DOHH2 (cell line): ENCODE measurements around the gene DSCAML1.

Experiments
- H3F3A ChIP-seq: fragments of 200-600 bp; sonication (generic), shearing (Covaris generic); 2 replicates; pipeline ENCODE4 v1.6.0; 2016; ENCODE audit warnings: antibody characterized with exemption, mild to moderate bottlenecking; ENCODE audit not compliant: control insufficient read depth, insufficient read depth
- H3K27ac ChIP-seq: fragments of 200-600 bp; sonication (generic); 2 replicates; pipeline ENCODE4 v1.5.1; 2014; ENCODE audit warnings: low read depth, mild to moderate bottlenecking, low read length, moderate library complexity
- H3K27me3 ChIP-seq: fragments of 200-600 bp; sonication (generic); 2 replicates; pipeline ENCODE4 v1.6.1; 2014; ENCODE audit warnings: mild to moderate bottlenecking, low read length, mixed read lengths; ENCODE audit not compliant: control insufficient read depth
- H3K36me3 ChIP-seq: fragments of 200-600 bp; sonication (generic); 2 replicates; pipeline ENCODE4 v1.6.1; 2014; ENCODE audit warnings: mild to moderate bottlenecking, low read length, moderate library complexity, mixed read lengths; ENCODE audit not compliant: control insufficient read depth
- H3K4me1 ChIP-seq: fragments of 200-600 bp; sonication (generic); 2 replicates; pipeline ENCODE4 v1.6.1; 2014; ENCODE audit warnings: mild to moderate bottlenecking, low read length, mixed read lengths; ENCODE audit not compliant: control insufficient read depth
- H3K4me2 ChIP-seq: fragments of 200-600 bp; sonication (generic); 2 replicates; pipeline ENCODE4 v1.6.0; 2014; ENCODE audit warnings: mild to moderate bottlenecking, low read length, moderate library complexity
- H3K4me3 ChIP-seq: fragments of 200-600 bp; sonication (generic); 2 replicates; pipeline ENCODE4 v1.5.1; 2014; ENCODE audit warnings: mild to moderate bottlenecking, low read length, mixed read lengths
- H3K79me2 ChIP-seq: fragments of 200-600 bp; sonication (generic); 2 replicates; pipeline ENCODE4 v1.6.1; 2014; ENCODE audit warnings: mild to moderate bottlenecking, low read length, mixed read lengths; ENCODE audit not compliant: control insufficient read depth
- H3K9me2 ChIP-seq: fragments of 200-600 bp; sonication (generic); replicated peaks from 2 replicates; pipeline ENCODE4 v1.6.1; 2014; ENCODE audit warnings: mild to moderate bottlenecking, low read length, mixed read lengths; ENCODE audit not compliant: control insufficient read depth
- H3K9me3 ChIP-seq: fragments of 200-600 bp; sonication (generic); 2 replicates; pipeline ENCODE4 v1.6.1; 2014; ENCODE audit warnings: antibody characterized with exemption, low read length, mixed read lengths; ENCODE audit not compliant: control insufficient read depth, insufficient read depth
- H4K20me1 ChIP-seq: fragments of 200-600 bp; sonication (generic); 2 replicates; pipeline ENCODE4 v1.6.0; 2014; ENCODE audit warnings: low read depth, mild to moderate bottlenecking, antibody characterized with exemption, low read length, moderate library complexity; ENCODE audit not compliant: control insufficient read depth, insufficient read depth
- EZH2phosphoT487 ChIP-seq: fragments of 200-600 bp; sonication (generic); IDR thresholded peaks from 2 replicates; pipeline ENCODE4 v1.6.1; 2017; ENCODE audit warnings: borderline replicate concordance, mild to moderate bottlenecking, antibody characterized with exemption, low read length, moderate library complexity, mixed read lengths
- TF ChIP-seq, protein P1 (sequence below): fragments of 200-600 bp; sonication (generic); IDR thresholded peaks from one replicate; pipeline ENCODE4 v1.5.1; 2014; ENCODE audit warnings: antibody characterized with exemption, mild to moderate bottlenecking, low read depth, low read length; ENCODE audit not compliant: poor library complexity, severe bottlenecking

The DSCAML1 gene

DNA sequence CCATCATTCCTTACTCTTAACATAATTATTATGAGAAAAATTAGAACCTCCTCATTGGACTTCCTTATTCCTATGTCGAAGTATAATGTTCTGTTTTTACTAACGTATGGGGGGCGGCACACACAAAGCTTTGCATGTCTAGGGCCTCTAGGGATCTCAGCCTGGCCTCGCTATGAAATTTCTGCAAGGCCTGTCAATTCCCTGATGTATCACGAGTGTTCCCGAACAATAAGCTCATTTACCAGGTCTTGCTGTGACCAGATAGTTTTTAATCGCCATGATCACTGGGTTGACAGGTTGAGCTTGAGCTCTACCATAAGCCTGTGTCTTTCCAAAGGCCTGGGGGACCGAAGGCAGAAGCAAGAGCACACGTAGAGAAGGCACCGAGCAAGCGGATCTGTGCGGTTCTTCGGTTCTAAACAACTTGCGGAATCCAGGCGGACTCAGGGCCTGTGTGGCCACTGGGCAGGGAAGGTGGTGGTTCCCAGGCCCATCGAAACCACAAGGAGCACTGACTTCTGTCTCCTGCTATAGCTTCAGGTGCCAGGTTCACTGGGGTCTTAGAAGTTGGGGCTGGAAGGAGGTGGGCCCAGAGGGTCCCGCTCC lies 37.9 kb upstream of the DSCAML1 start:
- Histone ChIP-seq H3K4me1 (no peaks in the 10 kb centered on the region), H3K4me2 (no peak overlapping the region), H3F3A (no peaks in the 10 kb centered on the region), H3K4me3 (no peak overlapping the region), H3K27ac (no peak overlapping the region), H3K36me3 (no peaks in the 10 kb centered on the region), H4K20me1 (no peaks in the 10 kb centered on the region), H3K79me2 (no peaks in the 10 kb centered on the region), H3K27me3 (peaks cover 38% of the 10 kb centered on the region), H3K9me2 (no peaks in the 10 kb centered on the region), H3K9me3 (no peaks in the 10 kb centered on the region)
- TF ChIP-seq, protein P1, sequence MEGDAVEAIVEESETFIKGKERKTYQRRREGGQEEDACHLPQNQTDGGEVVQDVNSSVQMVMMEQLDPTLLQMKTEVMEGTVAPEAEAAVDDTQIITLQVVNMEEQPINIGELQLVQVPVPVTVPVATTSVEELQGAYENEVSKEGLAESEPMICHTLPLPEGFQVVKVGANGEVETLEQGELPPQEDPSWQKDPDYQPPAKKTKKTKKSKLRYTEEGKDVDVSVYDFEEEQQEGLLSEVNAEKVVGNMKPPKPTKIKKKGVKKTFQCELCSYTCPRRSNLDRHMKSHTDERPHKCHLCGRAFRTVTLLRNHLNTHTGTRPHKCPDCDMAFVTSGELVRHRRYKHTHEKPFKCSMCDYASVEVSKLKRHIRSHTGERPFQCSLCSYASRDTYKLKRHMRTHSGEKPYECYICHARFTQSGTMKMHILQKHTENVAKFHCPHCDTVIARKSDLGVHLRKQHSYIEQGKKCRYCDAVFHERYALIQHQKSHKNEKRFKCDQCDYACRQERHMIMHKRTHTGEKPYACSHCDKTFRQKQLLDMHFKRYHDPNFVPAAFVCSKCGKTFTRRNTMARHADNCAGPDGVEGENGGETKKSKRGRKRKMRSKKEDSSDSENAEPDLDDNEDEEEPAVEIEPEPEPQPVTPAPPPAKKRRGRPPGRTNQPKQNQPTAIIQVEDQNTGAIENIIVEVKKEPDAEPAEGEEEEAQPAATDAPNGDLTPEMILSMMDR: no peak
- TF ChIP-seq EZH2phosphoT487: no peak

DNA sequence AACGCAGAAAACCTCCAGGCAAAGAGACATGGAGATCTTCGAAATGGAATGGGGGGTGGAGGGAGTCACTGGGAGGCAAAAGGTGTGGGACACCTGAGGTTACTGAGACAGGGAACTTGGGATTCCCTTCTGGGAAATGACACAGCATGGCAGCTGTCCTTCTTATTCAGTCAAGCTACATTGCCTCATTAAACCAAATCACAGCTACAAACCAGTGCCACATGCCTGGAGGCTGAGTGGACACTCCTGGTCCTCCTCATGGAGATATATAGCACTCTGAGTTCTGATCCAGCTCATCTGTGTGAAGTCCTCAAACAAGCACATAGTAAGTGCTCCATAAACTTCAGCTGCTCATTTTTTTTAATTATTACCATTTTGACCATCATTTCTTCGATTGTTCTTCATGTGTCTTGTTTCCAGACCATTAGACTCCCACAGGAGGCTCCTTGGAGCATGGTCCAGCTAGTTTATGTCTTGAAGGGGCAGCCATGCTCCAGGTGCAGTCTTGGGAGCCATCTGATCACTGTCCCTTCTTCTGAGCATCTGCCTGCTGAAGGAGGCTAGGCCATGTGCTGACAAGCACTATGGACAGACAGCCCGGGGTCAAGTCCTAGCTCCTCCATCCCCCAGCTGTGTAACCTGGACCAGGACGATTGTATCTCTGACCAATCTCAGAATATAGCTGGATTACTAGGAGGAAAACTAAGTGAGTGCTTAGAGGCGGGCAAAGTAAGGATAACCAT lies 37.2 kb upstream of the DSCAML1 start:
- H4K20me1 ChIP-seq: no peaks in the 10 kb centered on the region
- no peaks in the 10 kb centered on the region for H3K36me3 ChIP-seq
- H3K27me3 ChIP-seq: peaks cover 35% of the 10 kb centered on the region
- no peaks in the 10 kb centered on the region for H3K79me2 ChIP-seq
- H3K27ac ChIP-seq: no peak overlapping the region
- no peak for TF ChIP-seq EZH2phosphoT487
- TF ChIP-seq, protein P1: no peak
- no peaks in the 10 kb centered on the region for H3K9me3 ChIP-seq
- H3K4me1 ChIP-seq: no peaks in the 10 kb centered on the region
- H3K4me3 ChIP-seq: no peak overlapping the region
- no peaks in the 10 kb centered on the region for H3K9me2 ChIP-seq
- H3F3A ChIP-seq: no peaks in the 10 kb centered on the region
- no peak overlapping the region for H3K4me2 ChIP-seq

DNA sequence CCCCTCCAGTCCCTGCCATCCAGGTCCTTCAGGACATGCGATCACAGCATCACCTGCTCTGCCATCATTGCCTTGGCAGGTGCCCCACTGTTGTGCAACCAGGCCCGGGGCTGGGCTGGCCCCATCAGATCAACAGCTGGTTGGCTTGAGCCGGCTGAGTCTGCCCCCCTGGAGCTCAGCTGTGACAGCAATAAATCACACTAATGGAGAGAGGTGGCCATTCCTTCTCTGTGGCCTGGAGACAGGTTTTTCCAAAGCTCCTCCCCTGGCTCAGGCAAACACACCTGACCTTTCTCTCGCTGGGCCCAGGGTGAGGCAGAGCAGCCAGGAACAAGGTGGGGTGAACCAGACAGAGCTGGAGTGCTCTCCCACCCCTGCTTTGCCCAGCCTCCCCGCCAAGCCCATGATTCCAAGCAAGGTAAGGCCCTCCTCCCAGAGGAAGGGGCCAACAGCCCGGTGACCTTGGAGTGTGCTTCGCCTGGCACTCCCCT lies 36.4 kb upstream of the DSCAML1 start:
- Histone ChIP-seq H3K79me2 (no peaks in the 10 kb centered on the region), H3K9me2 (no peaks in the 10 kb centered on the region), H3K4me3 (no peak overlapping the region), H3F3A (no peaks in the 10 kb centered on the region), H3K27ac (no peak overlapping the region), H3K27me3 (peaks cover 43% of the 10 kb centered on the region), H4K20me1 (no peaks in the 10 kb centered on the region), H3K9me3 (no peaks in the 10 kb centered on the region), H3K36me3 (no peaks in the 10 kb centered on the region), H3K4me2 (no peak overlapping the region), H3K4me1 (no peaks in the 10 kb centered on the region)
- TF ChIP-seq EZH2phosphoT487: no peak
- TF ChIP-seq, protein P1: no peak
